ENCODE results near the gene RPS13.
"Not testable (repeated sequence)": the region's sequence is repeated elsewhere in the genome, so short reads cannot be mapped to it uniquely, and the experiment has no call there.

Gene RPS13

GRCh38 chr11:17036666-17037658 lies 40.5 kb downstream of the RPS13 start:
- no peak for DNase-seq (ENCODE audit: low spot score)

GRCh38 chr11:17034027-17034426 lies 43.4 kb downstream of the RPS13 start:
- not testable (repeated sequence) for DNase-seq (ENCODE audit: low spot score)

GRCh38 chr11:17026487-17027082 lies 50.9 kb downstream of the RPS13 start:
- no peak for DNase-seq (ENCODE audit: low spot score)

- no peak for DNase-seq (ENCODE audit: low spot score)
Measured at GRCh38 chr11:17024924-17025323, 52.5 kb downstream of the RPS13 start.

Data from kidney tubule cell (primary cell).